Gastrocnemius medialis (tissue), 4 donors: ENCODE data around the gene PRSS56. TPM values are rescaled to one million over a fixed set of nuclear protein-coding genes. Genes with fewer than 3 reads are reported as not detected.

ENCODE experiments used
- ATAC-seq, 2 donors: fragments of 150-250 bp; one replicate each; pipeline ENCODE4 v1.9.1; 2016
- DNase-seq, 2 donors: peaks; one replicate each; pipeline ENCODE4 v3.0.0-alpha.2; 2019
- H3K27ac ChIP-seq, 4 donors: fragments of 200-600 bp; sonication (generic); 1 replicate in 1 of 4; 2 replicates in 3 of 4; pipeline ENCODE4 v1.5.1; 2016 to 2018; ENCODE audit warnings: mild to moderate bottlenecking in 2 of 4, moderate library complexity in 1 of 4
- H3K27me3 ChIP-seq, 3 donors: fragments of 200-600 bp; sonication (generic) in 2 of 3; 1 replicate in 1 of 3; 2 replicates in 2 of 3; pipeline versions ENCODE4 v1.5.1 to v1.6.0; 2016 to 2019; ENCODE audit warnings: mild to moderate bottlenecking in 1 of 3, moderate library complexity in 1 of 3
- H3K36me3 ChIP-seq, 2 donors: fragments of 200-600 bp; sonication (generic) in 1 of 2; one replicate each; pipeline ENCODE4 v1.5.1; 2017 to 2018
- H3K4me1 ChIP-seq, 2 donors: fragments of 200-600 bp; sonication (generic) in 1 of 2; one replicate each; pipeline ENCODE4 v1.5.1; 2016 to 2017; ENCODE audit warnings: mild to moderate bottlenecking in 2 of 2
- H3K4me3 ChIP-seq, 4 donors: fragments of 200-600 bp; sonication (generic) in 3 of 4; 1 replicate in 1 of 4; 2 replicates in 3 of 4; pipeline ENCODE4 v1.5.1; 2016 to 2019; ENCODE audit warnings: mild to moderate bottlenecking in 2 of 4
- H3K9me3 ChIP-seq, 3 donors: fragments of 200-600 bp; sonication (generic) in 2 of 3; 1 replicate in 1 of 3; 2 replicates in 2 of 3; pipeline ENCODE4 v1.5.1; 2016 to 2019
- CTCF ChIP-seq, 5 experiments: fragments of 450-650 bp in 3 of 5; fragments of 200-600 bp in 2 of 5; sonication (generic) in 2 of 5; IDR thresholded peaks in 4 of 5; conservative IDR thresholded peaks in 1 of 5; 1 replicate in 4 of 5; 2 replicates in 1 of 5; pipeline ENCODE4 v1.5.1; 2016 to 2019; ENCODE audit warnings: antibody characterized with exemption in 5 of 5, mild to moderate bottlenecking in 3 of 5, moderate library complexity in 3 of 5
- POLR2A ChIP-seq, 2 donors: fragments of 450-650 bp; IDR thresholded peaks; one replicate each; pipeline ENCODE4 v1.6.1; 2017; ENCODE audit warnings: antibody characterized with exemption in 2 of 2, mild to moderate bottlenecking in 2 of 2, moderate library complexity in 2 of 2
- in situ Hi-C, 4 donors: fragments of 200-750 bp; cut with MboI; loops; one replicate each; pipeline versions ENCODE4 v1.15.0 to v1.8.0; 2017; ENCODE audit warnings: low sequenced_read_pairs in 4 of 4
- intact Hi-C: fragments of 100-400 bp; cut with DNase I; formaldehyde crosslinking; loops from one replicate; pipeline ENCODE4 v1.15.1; 2023; ENCODE audit warnings: low total_unique reads
- total RNA-seq, 4 donors: library from RNA; depleted of rRNA; stranded (reverse); fragments of >200 nt; gene quantifications; one replicate each; pipeline versions ENCODE4 v1.1.0 to v1.2.3, GENCODE V29; 2016

The PRSS56 gene
- total RNA-seq, 4 donors from 2014 or later = 1.0 to 3.2 (median 2.2) TPM

GRCh38 chr2:232543928-232544631 is 23.9 kb downstream of the PRSS56 start:
- Histone ChIP-seq H3K4me3 (no peak overlapping the region), H3K36me3 (no peaks in the 10 kb centered on the region), H3K9me3 (no peaks in the 10 kb centered on the region), H3K4me1 (peaks cover 14 to 29% of the 10 kb centered on the region in 2 donors), H3K27ac (peak overlapping the region in 2 of 4 donors; percentile 39 to 45), H3K27me3 (no peaks in the 10 kb centered on the region)
- ATAC-seq = no peak
- intact Hi-C loops = no loop called here
- peak in 1 of 2 donors; percentile 13 for DNase-seq
- in situ Hi-C loops = no loop called here
- TF ChIP-seq POLR2A (IDR thresholded peaks at IDR 0.05) (no peak), CTCF (IDR thresholded peaks at IDR 0.05 in 4 of 5, conservative IDR thresholded peaks at IDR 0.05 in 1 of 5) (no peak)

- in situ Hi-C loops = no loop called here
- Histone ChIP-seq H3K36me3 (no peaks in the 10 kb centered on the region), H3K27ac (peak overlapping the region in 2 of 4 donors; percentile 39 to 45), H3K27me3 (no peaks in the 10 kb centered on the region), H3K4me1 (peaks cover 14 to 28% of the 10 kb centered on the region in 2 donors), H3K9me3 (no peaks in the 10 kb centered on the region), H3K4me3 (no peak overlapping the region)
- ATAC-seq (no peak), DNase-seq (no peak)
- intact Hi-C loops = no loop called here
- TF ChIP-seq POLR2A (IDR thresholded peaks at IDR 0.05) (no peak), CTCF (IDR thresholded peaks at IDR 0.05 in 4 of 5, conservative IDR thresholded peaks at IDR 0.05 in 1 of 5) (no peak)
These were observed 24.5 kb downstream of the PRSS56 start for GRCh38 chr2:232544674-232545073.

- H3K9me3 ChIP-seq = no peaks in the 10 kb centered on the region
- TF ChIP-seq CTCF (IDR thresholded peaks at IDR 0.05 in 4 of 5, conservative IDR thresholded peaks at IDR 0.05 in 1 of 5) (no peak), POLR2A (IDR thresholded peaks at IDR 0.05) (no peak)
- peak overlapping the region in 2 of 4 donors; percentile 39 to 45 for H3K27ac ChIP-seq
- in situ Hi-C loops = no loop called here
- ATAC-seq (no peak), DNase-seq (no peak)
- H3K4me3 ChIP-seq = no peak overlapping the region
- peaks cover 13 to 26% of the 10 kb centered on the region in 2 donors for H3K4me1 ChIP-seq
- H3K36me3 ChIP-seq = no peaks in the 10 kb centered on the region
- intact Hi-C loops = no loop called here
- no peaks in the 10 kb centered on the region for H3K27me3 ChIP-seq
These were observed 25.6 kb downstream of the PRSS56 start for GRCh38 chr2:232545511-232546375.

- Histone ChIP-seq H3K36me3 (peaks cover 0 to 9% of the 10 kb centered on the region in 2 donors), H3K27me3 (no peaks in the 10 kb centered on the region), H3K4me1 (peaks cover 26 to 32% of the 10 kb centered on the region in 2 donors), H3K4me3 (no peak overlapping the region), H3K9me3 (no peaks in the 10 kb centered on the region), H3K27ac (no peak overlapping the region)
- intact Hi-C loops = no loop called here
- in situ Hi-C loops = no loop called here
- no peak for ATAC-seq
- TF ChIP-seq CTCF (IDR thresholded peaks at IDR 0.05 in 4 of 5, conservative IDR thresholded peaks at IDR 0.05 in 1 of 5) = no peak
- no peak for DNase-seq
These were observed 27.8 kb downstream of the PRSS56 start for GRCh38 chr2:232547991-232548390.
